Superior temporal gyrus (tissue), 1 donor: ENCODE results near the gene KCNQ4.

Source experiments
- DNase-seq: peaks from one replicate; pipeline ENCODE4 v3.0.0-alpha.2; 2016; ENCODE audit errors: extremely low spot score

The KCNQ4 gene

GRCh38 chr1:40755067-40755466, 28.5 kb upstream of the KCNQ4 start:
- DNase-seq: no peak

- no peak for DNase-seq
Observed at GRCh38 chr1:40756523-40756922, 27.1 kb upstream of the KCNQ4 start.

- DNase-seq: no peak
Observed at GRCh38 chr1:40757084-40757483, 26.5 kb upstream of the KCNQ4 start.

GRCh38 chr1:40758004-40758403, 25.6 kb upstream of the KCNQ4 start:
- DNase-seq: no peak

- no peak for DNase-seq
Observed at GRCh38 chr1:40758578-40759343, 24.8 kb upstream of the KCNQ4 start.

- no peak for DNase-seq
Observed at GRCh38 chr1:40760984-40761383, 22.6 kb upstream of the KCNQ4 start.

- DNase-seq: no peak
Observed at GRCh38 chr1:40762144-40762923, 21.3 kb upstream of the KCNQ4 start.

GRCh38 chr1:40763742-40764532, 19.6 kb upstream of the KCNQ4 start:
- no peak for DNase-seq

GRCh38 chr1:40764981-40765380, 18.6 kb upstream of the KCNQ4 start:
- no peak for DNase-seq

GRCh38 chr1:40766017-40766416, 17.6 kb upstream of the KCNQ4 start:
- DNase-seq: no peak

GRCh38 chr1:40766560-40766959, 17.0 kb upstream of the KCNQ4 start:
- no peak for DNase-seq

GRCh38 chr1:40768146-40768990, 15.2 kb upstream of the KCNQ4 start:
- no peak for DNase-seq

GRCh38 chr1:40769815-40770214, 13.8 kb upstream of the KCNQ4 start:
- no peak for DNase-seq

GRCh38 chr1:40770296-40771070, 13.1 kb upstream of the KCNQ4 start:
- DNase-seq: no peak

GRCh38 chr1:40772146-40772955, 11.2 kb upstream of the KCNQ4 start:
- no peak for DNase-seq

- DNase-seq: no peak
Observed at GRCh38 chr1:40773748-40774265, 9.8 kb upstream of the KCNQ4 start.

GRCh38 chr1:40774266-40774998, 9.2 kb upstream of the KCNQ4 start:
- DNase-seq: peak; percentile 59

GRCh38 chr1:40776236-40777072, 7.1 kb upstream of the KCNQ4 start:
- DNase-seq: no peak
